GM19452 (cell line): ENCODE results near the gene PIGK.

Experiments
- ATAC-seq: cut with Tn5 transposase; IDR thresholded peaks from one replicate; pipeline ENCODE4 v1.9.1; 2021; ENCODE audit not compliant: unreplicated experiment

Gene PIGK

GRCh38 chr1:77100875-77101274, 118.4 kb downstream of the PIGK start:
- no peak for ATAC-seq

- ATAC-seq = no peak
These were observed 122.6 kb downstream of the PIGK start for GRCh38 chr1:77096496-77097255.

DNA sequence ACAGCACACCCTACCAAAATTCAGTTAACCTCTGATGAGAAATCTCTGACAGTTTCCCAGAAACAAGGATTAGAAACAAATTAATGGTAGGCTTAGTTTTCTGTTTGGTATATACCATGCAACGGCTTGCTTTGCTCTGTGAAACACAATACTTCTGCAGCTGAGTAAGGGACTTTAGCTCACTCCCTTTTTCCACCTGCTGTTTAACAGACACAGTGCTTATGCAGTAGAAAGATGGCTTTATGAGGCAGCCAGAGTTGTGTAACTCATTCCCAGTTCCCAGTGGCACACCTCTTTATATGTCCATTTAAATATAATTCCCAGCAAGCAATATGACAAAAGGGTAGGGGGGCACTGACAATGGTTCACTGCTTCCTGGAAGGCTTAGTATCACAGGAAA, 124.0 kb downstream of the PIGK start:
- ATAC-seq = no peak

GRCh38 chr1:77089756-77090155, 129.5 kb downstream of the PIGK start:
- no peak for ATAC-seq

DNA sequence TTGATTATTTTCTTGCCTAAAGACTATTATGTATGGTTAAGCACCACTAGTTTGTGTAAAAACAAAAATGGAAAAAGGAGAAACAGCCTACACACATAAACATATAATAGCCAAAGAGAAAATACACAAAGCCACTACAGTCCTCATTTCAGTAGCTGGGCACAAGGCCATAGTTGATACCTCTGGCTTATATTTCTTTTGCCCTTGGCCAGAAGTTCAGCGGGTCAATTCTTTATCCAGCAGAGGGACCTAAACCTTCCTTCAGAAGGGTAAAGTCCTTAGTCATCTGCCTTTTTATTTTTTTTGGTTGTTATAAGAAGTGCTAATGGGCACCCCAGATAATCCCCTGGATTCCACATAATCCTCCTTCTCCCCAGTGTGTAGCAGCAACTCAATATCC, 134.1 kb downstream of the PIGK start:
- no peak for ATAC-seq

DNA sequence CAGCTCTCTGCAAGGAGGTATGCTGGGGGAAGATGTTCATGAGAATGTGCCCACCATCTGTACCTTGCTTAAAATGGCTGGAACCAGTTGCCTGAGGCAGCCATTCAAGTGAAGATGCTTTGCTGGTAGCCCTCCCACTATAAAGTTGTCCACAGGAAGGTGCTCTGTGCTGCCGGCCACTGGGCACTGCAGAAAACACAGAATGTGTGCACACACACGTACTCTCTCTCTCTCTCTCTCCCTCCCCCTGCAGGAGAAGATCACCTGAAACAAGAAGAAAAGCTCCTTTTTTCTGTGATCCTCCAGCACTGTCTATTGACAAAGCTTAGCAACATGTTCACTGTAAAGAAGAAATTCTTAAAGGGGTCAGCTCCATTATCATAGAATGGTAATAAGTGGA, 134.8 kb downstream of the PIGK start:
- no peak for ATAC-seq

DNA sequence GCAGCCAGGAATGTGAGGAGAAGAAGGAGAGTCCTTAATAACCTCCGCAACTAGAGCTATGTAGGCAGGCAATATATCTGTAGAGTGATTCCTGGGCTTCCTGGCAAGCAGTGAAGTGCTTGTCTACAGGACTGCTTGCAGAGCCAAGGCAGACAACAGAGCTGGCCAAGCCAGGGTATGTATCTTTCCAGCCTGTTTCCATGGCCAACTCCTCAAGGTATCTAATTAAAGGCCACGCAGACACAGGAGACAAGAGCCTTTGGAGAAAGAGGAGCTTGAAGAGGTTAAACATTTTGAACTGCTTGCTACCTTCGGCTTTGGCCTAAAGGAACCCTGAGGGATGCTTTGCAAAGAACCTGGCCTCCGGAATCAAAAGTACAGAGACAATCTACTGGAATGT, 137.4 kb downstream of the PIGK start:
- no peak for ATAC-seq

DNA sequence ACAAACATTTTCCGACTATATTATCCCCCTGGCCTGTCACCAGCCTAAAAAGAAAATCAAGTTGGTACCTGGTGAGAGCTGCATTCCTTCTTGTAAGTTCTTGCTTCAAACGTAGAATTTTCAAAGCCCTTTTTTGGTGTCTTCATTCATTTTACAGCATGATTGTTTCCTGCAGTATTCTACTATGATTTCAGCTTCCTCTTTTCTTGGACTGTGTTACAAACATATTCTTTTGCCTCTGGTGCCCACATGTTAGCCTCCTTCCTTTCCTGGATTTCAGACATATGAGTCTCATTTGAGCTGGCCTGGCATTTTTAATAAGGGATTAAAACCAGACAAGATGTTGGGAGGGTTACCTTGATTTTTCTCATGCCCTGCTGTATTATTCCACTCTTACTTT, 142.5 kb downstream of the PIGK start:
- no peak for ATAC-seq

GRCh38 chr1:77068013-77068412, 151.2 kb downstream of the PIGK start:
- ATAC-seq = no peak

DNA sequence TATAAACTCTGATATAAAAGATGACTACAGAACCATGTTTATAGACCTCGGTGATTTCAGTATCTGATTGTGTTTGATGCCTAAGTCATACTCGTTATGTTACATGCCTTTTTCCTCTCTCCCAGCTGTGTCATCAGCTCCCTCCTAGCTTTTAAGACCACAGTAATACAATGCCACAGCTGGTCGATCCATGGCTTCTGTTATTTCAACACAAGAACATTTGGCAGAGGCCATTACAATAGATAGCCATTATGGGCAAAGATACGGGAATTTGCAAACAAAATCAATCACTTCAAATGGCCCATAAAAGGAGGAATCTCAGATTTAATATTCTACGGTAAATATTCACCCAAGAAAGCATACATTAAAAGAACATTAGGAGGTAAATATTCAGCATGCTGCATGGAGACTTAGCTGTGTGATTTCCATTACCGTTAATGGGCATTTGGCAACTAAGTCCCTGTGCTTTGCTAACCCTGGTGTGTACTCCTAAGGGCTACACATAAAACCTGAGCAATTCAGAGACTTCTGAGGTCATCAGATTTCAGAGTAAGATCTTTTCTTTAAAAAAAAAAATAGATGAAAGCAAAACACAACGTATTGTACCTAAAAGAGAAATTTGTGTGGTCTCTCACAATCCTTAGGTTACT, 153.4 kb downstream of the PIGK start:
- ATAC-seq = no peak

DNA sequence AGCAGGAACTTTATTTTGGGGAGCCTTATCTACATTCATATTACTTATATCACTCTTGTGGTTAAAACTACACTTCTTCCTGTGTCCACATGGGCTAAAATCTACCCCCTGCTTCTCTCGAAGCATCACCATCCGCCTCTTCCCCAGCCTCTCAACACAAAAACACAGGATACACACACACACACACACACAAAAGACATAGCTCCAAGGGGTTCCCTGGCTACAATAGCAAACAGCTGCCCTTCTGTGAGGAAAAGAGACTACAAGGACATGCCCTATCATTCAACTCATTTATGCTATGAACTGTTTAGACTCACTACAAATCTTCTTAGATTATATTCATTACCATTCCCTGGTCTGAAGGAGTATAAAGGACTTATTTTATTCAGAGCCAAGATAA, 155.0 kb downstream of the PIGK start:
- ATAC-seq = no peak

DNA sequence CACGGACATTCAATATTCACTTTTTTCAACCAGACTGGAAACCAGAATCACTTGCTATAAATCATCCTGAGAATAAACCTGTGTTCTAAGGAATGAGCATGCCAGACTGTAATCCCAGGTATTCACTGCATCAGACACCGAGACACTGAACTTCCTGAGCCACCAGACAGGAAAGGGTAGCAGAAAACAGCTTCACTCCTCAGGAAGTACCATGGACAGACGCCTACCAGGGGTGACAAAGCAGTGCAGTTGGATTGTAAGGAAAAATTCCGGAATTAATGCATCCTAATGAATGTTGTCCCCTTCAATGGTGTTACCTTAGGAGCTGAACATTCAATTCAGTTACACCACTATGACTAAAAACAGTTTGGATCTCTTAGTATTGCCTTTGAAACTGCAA, 156.1 kb downstream of the PIGK start:
- no peak for ATAC-seq

DNA sequence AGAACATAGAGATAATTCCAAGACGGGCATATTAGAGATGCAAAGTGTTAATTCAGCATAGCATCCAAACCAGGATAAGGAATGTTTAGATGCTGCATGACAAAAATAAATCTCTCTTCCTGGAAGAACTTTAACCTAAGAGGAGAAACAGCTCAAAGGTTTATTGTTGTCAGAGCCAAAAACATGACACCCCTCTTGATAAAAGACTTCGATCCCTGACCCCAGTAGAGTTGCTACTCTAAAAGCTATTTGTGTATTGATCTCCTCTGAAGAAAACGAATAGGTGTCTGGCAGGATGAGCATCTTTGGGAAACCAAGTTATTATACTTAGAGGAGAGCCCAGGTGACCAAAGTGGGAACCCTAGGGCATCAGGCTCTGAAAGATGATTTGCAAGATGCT, 158.1 kb downstream of the PIGK start:
- ATAC-seq = no peak

- no peak for ATAC-seq
These were observed 159.2 kb downstream of the PIGK start for GRCh38 chr1:77060000-77060399.

GRCh38 chr1:77057994-77058585, 161.1 kb downstream of the PIGK start:
- no peak for ATAC-seq

DNA sequence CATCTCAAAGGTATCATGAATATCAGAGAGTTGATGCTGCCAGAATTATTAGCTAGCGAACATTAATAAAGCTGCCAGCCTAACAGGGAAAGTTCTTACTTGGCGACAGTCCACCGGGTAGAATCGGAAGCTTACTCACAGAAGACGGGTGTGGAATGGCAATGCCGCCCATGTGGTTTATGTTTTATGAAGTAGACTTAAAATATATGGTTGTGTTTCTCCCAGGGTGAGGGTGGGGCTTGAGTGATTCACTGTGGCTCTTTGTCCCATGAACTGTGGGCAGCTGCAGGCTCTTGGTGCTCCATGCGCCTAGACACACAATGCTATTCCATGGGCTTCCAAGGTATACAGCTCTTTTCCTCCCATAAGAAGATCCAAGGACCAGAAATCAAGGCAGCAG, 162.7 kb downstream of the PIGK start:
- ATAC-seq = no peak

DNA sequence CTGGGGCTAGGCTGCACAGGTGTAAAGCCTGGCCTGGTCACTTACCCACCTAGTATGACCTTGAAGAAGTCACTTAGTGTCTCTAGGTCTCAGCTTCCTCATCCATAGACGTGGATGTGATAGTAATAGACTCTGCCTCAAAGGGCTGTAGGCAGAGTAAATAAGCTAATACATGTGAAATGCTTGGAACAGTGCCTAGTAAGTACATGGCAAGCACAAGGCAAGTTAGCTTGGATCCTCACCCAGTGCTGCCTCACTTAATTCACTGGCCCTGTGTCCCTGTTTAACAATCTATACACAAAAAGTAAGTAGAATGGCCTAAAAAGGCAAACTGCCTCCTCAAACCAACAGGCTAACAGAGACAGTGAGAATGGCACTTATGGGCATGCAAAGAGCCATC, 167.8 kb downstream of the PIGK start:
- ATAC-seq = no peak

DNA sequence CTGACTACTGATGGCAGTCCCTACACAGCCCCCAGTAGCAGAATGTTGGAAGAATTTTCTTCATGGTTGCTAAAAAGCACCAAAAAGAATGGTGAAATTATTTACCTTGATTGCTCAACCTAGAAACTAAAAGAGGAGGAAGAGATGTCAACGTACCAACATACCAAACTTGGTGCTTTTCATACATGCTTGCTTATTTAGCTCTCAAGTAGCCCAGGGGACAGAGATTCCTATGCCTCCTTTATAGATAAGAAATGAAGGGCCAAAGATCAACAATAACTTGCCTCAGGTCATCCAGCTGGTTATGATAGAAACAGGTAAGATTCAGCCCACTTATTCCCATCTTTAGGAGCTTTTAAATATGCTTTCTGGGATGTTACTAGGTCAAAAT, 170.6 kb downstream of the PIGK start:
- no peak for ATAC-seq

- no peak for ATAC-seq
These were observed 171.1 kb downstream of the PIGK start for GRCh38 chr1:77047978-77048614.

DNA sequence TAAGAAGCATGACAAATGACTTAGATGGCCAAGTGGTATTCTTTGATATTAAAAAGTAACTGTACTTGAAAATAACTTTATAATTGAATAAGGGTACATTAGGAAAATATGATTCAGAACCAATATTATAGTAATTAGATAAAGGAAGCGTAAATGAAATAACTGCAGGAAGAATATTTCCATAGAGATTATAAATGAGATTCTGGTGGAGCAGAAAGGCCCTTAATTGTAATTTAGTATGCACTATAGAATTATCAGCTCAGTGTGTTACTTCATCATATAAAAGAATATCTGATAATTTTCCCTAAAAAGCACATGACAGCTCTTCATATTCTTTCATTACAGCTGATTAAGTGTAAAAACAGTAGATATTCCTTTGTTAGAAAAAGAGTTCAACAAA, 171.7 kb downstream of the PIGK start:
- no peak for ATAC-seq

GRCh38 chr1:77044133-77044849, 174.9 kb downstream of the PIGK start:
- no peak for ATAC-seq
